Stimulated activated CD4-positive, alpha-beta T cell treated with anti-CD3 and anti-CD28 coated beads, TNF-alpha, amount 100 ng/mL, for 24 hours (primary cell): ENCODE results near the gene MTRF1.
A peak's percentile ranks its signal among the peaks of the same experiment; 100 is the strongest.

ENCODE experiments used
- DNase-seq, 3 experiments: peaks; one replicate each; pipeline ENCODE4 v3.0.0-alpha.2; 2020; ENCODE audit warnings: low read depth in 3 of 3

Gene MTRF1, protein sequence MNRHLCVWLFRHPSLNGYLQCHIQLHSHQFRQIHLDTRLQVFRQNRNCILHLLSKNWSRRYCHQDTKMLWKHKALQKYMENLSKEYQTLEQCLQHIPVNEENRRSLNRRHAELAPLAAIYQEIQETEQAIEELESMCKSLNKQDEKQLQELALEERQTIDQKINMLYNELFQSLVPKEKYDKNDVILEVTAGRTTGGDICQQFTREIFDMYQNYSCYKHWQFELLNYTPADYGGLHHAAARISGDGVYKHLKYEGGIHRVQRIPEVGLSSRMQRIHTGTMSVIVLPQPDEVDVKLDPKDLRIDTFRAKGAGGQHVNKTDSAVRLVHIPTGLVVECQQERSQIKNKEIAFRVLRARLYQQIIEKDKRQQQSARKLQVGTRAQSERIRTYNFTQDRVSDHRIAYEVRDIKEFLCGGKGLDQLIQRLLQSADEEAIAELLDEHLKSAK

DNA sequence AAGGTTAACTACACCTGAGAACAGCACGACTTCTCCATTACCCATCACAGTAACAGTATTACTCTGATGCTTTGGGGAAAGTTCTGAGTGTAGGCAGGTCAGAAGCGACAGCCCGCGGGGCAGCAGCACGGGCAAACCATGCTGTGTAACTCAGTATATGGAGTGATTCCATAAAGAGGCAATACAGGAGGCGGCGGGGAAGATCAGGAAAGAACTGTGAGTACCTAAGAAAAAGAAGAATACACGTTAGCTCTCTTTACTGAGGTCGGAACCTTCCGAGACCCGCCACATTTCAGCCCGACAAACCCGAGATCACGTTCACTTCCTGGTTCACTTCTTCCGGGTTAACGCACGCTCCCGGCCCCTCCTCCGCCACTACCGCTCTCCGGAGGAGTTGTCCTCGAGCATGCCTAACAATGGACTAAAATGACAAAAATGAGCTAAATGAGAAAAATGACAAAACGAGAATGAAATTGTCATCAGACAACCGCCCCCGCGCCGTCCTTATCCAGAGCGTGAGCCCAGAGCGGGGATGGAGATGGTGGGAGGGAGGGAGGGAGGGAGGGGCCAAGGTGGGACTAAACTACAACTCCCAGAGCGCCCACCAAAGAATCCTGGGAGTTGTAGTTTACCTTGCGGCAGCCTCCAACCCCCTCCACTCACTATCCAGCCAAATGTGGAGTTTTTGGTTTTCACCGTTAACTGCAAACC, at the start of gene MTRF1:
Gene MTRF1, minus strand, starts transcription at position 316 of the 711 bp plus-strand sequence. CDS start 2,669 bp downstream, outside the sequence.
- DNase-seq = peak; percentile 63 to 76 (median 73)

DNA sequence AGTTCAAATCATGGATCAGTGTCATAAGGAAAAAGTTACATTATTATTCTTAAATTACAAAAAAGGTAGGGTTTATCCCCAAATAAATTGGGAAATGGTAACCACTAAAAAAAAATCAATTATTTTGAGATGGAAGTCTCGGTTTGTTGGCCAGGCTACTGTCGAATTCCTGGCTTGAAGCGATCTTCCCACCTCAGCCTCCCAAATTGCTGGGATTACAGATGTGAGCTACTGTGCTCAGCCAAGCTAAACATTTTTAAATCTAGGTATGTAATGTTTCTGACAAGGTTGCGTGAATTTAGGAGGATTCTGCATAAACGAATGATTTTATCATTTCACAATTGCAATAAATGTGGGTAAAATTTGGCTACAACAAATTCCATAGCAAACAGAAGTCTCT, 49.7 kb upstream of the MTRF1 start:
- no peak for DNase-seq

DNA sequence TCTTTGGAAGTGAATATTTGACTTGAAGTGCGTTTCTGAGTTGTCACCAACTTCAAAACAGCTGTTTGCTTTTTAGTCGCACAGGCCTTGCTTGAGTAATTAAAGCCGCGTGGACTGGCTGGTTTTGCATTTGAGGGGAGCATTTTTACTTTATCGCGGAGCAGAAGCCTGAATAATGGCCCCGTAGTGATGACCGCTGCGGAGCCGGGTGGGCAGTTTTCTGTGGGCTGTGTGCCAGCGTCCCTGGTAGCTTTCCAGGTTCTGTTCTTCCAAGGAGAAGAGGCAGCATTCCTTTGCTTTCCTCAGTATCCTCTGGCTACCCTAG, 48.8 kb upstream of the MTRF1 start:
- DNase-seq = no peak

DNA sequence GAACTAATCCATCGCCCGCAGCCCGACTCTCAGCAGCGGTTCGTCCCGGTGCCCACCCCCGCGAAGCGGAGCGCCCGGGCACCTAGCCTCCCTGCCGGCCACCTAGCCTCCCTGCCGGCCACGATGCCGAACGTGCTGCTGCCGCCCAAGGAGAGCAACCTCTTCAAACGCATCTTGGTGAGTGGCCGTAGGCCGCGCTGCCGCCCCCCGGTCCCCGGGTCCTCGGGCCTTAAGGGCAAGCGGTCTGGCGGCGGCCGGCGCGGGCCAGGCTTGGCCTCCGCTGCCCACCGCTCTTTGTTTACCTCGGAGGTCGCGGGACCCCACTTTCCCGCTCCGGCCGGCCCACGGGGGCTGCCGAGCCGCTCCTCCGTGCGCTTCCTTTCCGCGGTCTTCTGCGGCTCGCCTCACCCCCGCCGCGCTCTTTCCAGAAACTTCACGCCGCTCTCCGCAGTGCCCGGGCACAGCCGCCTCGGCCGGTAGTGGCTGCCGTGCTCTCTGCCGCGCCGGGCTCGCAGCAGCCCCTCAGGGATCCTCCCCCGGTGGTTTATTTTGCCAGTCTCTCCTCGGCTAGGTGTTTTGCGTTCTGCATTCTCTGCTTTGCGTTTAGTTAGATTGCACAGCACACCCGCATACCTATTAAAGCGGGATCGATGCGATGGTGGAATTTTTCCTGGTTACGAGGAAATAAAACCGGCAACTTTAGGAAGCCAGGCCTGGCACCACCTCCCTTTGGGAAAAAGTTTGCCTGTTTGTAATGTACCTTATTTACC, 48.2 kb upstream of the MTRF1 start:
- DNase-seq = peak in 1 of 3 experiments; percentile 45

DNA sequence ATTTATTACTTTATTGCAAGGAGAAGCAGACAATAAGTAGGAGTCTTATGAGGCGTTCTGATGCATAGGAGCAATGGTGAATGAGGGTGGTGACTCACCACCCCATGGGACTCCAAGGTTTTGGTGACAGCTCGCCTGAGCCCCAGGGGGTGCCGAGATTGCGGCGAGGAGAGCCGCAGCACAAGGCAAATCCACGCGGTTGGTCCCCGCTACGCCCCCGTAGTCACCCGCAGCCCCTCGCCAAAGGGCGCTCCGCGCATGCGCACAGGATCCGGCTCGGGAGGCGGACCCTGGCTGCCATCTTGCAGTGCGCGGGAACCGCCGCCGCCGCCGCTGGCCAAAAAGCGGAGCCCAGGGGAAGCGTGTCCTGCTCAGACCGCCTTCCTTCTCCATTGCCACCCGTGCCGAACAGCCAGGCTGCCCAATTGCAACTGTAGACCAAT, 47.6 kb upstream of the MTRF1 start, which contains the start of gene NAA16:
Gene NAA16, plus strand, starts transcription at position 305 of the 443 bp plus-strand sequence. CDS start 262 bp downstream, outside the sequence.
- peak; percentile 92 to 96 (median 96) for DNase-seq

DNA sequence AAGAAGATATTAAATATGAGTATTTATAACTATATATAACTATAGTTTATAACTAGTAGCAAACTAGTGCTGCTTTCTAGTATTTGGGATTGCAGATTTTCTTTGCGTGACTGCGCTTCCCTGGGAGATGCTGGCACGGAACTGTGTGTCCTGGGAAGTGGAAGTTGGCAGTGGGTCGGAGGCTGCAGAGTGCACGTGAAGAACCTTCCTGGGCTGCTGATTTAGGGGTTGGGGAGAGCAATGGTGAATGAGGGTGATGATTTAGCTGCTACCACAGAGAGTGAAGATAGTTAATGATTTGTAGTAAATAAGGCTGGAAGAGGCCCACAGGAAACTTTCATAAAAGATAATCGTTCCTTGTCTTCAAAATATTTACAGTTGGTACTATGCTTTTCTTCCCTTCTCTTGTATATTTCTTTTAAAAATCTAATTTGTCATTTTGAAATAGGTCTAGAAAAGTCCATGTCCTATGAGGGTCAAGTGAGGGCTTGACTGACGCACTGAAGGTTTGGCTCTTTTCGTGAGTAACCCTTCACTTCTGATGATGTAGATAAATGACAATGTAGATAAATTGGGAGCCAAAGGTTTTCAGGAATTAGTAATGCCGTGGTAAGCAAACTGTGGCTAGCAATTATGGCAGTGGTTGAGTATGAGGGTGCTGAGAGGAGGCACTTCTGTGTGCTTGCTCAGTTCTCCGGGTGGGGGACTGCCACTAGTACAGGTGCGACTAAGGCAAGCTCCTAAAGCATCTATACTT, 44.7 kb upstream of the MTRF1 start:
- no peak for DNase-seq

DNA sequence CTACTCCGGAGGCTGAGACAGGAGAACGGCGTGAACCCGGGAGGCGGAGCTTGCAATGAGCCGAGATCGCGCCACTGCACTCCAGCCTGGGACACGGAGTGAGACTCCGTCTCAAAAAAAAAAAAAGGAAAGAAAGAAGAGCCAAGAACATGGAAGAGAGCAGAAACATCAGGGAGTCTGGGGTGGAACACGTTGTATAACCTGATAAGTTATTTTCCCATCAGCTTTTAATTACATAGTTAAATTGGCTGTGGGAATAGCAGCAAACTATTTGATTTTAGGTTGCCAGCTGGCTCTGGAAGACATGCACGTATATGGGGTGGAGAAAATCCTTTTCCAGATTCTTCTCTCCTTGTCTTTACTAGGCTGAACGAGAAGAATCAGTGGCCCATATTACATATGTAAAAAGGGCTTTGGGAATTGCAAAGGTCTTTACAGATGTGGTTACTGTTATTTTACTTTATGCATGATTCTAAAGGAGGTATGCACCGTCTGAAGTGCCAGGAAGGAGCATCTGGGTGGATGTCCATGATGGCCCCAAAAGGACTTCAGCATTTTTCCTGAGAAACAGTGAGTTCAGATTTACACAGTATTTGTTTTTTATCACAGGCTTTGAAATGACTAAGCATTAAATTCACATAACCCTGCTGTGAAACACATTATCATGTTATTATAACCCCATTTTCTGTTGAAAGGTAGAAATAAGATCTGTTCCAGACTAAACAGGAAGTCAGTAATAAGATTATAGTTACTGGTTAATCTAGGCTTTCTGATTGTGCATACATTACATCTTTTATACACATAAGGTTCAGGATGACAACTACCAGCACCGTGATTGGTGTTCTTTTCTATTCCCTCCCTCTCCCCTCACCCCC, 43.1 kb upstream of the MTRF1 start:
- no peak for DNase-seq

DNA sequence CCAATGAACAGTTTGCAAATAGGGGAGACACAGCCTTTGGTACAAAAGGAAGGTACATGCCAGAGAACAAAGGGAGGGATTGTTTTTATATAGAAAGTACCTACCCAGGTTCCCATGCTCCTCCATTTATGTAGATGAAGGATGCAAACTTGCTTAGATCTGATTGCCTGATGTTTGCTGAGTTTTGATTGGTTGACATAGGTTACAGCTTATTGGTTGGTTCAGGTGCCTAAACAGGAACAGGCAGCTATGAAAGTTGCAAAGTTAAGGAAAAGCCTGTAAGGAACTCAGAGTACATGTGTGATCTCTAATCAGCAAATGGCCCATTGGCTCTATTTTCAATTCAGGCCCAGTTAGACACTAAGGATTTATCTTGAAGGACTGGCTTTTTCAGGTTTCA, 41.2 kb upstream of the MTRF1 start:
- no peak for DNase-seq

DNA sequence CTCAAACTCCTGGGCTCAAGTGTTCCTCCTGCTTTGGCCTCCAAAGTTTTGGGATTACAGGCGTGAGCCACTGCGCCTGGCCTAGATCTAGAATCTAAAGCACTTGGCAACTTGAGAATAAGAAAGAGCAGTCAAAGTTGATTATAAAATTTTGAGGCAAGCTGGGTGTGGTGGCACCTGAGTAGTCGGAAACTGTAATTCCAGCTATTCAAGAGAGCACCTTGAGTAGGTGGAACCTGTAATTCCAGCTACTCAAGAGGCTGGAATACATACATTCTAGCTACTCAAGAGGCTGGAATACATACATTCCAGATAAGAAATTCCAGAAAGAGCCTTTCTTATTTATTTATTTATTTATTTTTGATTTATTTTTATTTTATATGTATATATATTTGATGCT, 39.4 kb upstream of the MTRF1 start:
- no peak for DNase-seq

DNA sequence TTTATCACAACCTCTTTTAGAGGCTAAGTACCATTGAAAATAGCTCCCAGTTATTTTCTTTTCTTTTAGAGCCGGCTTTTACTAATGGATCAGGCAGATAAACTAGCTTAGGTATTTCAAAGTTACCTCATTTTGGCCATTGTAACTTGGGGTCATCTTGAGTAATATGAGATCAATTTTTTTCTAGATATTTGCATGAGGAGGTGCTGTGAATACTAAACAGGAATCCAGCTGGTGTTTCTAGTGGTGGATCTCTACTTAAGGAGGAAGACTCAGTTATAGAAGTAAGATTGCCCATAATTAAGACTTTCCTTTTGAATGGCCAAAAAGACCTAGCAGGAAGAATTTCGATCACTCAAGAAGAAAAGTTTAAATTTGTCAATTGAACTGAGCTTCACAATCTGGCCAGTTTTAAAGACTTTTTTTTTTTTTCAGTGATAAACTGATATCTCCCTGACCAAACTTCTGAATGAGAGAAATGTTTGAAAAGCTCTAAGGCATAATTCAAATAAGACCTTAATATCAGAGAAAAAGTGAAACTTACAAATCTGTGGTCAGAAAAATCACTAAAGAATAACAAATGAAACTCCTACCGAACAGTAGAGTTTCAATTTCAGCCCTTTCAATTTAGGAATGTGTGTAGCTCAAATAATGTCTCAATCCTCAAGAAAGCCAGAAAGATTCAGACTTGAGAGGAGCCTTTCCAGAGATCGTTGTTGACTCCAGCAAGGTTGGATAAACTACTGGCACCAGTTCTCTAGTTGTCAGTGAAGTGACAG, 36.1 kb upstream of the MTRF1 start:
- no peak for DNase-seq

DNA sequence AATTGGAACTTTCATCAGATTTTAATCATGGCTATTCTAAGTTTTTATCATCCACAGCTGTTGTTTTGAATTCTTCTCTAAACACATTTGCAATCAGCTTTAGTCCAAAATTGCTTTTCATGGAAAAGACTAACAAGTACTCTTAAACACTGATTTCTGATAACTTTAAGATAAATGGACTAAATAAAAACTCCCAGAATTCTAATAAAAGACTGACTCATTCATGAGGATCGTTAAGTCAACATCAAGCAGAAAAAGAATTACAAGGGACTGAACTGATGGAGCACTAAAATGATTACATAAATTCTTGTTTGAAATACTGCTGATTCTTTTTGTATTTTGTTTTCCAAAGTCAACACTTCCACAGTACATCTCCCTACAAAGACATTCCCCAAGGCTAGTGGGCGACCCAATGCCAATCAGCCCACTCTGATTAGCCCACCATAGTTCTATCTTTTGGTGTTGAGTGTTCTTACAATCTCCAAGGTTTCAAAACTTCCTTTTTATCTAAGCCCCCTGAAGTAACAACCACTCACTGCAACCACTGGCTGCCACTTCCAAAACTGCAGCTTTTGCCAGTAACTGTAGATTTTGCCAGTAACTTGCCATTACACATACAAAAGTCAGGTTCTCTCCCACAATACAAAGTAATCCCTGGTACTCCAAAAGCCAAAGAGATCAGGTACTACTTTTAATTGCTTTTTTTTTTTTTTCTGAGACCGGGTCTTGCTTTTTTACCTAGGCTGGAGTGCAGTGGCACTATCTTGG, 33.7 kb upstream of the MTRF1 start:
- no peak for DNase-seq

DNA sequence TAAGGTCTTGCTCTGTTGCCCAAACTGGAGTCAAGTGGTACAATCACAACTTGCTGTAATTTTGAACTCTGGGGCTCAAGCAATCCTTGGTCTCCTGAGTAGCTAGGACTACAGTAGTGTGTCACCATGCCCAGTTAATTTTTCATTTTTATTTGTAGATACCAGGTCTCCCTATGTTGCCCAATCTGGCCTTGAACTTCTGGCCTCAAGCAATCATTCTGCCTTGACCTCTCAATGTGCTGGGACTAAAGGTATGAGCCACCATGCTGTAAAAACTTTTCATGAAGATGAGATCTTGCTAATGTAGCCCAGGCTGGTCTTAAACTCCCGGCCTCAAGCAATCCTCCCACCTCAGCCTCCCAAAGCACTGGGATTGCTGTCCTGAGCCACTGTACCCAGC, 32.6 kb upstream of the MTRF1 start:
- no peak for DNase-seq

DNA sequence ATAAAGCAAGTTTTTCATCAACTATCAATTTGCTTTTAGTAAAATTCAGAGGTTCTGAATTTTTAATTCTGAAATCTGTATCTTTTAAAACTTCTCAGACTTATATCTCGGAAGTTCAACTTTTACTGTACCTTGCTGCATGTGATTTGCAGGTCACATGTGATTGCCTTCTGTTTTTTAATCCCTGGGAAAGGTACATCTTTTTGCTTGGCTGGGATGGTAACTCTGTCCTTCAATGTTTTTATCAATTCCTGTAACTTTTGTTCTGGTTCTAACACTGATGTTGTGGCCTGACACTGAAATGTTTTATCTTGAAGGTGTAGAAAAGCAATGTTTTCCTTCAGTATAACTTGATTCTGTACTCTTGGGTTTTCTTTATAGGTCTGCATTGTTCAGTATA, 31.5 kb upstream of the MTRF1 start:
- DNase-seq = no peak

DNA sequence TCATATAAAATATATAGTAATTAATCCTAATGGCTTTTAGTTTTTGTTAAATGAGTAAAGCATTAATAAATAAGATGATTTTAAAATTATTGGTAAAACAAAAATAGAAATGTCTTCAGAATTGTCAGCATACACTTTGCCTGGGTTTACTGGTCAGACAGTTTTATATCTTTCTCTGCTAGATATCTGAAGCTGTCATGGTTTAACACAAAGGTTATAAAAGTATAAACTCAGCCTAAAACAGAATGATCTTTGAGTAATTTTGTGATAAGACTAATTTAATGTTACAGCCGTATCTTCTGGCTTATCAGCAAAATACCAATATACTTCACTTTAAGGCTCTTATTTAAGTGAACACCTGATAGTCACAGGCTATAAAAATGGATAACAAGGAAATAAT, 29.9 kb upstream of the MTRF1 start:
- DNase-seq = no peak

DNA sequence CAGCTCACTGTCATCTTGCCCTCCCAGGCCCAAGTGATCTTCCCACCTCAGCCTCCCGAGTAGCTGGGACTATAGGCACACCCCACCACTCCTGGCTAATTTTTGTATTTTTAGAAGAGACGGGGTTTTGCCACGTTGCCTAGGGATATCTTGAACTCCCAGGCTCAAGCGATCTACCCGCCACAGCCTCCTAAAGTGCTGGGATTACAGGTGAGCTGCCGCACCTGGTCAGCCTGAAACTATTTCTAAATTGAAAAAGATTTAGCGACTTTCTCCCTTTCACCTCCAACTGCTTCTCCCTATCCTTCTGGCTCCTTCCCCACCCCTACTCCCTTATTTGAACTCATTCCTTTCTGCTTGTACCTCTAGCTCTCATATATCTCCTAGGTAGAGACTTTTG, 27.9 kb upstream of the MTRF1 start:
- DNase-seq = no peak

DNA sequence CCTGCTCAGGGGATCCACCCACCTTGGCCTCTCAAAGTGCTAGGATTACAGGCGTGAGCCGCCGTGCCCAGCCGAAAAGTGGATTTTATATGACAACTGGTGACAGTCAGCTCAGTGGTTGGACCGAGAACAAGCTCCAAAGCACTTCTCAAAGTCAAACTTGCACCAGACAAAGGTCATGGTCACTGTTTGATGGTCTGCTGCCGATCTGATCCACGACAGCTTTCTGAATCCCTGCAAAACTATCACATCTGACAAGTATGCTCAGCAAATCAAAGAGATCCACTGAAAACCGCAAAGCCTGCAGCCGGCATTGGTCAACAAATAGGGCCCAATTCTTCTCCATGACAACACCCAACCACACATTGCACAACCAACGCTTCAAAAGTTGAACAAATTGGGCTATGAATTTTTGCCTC, 26.1 kb upstream of the MTRF1 start:
- no peak for DNase-seq

DNA sequence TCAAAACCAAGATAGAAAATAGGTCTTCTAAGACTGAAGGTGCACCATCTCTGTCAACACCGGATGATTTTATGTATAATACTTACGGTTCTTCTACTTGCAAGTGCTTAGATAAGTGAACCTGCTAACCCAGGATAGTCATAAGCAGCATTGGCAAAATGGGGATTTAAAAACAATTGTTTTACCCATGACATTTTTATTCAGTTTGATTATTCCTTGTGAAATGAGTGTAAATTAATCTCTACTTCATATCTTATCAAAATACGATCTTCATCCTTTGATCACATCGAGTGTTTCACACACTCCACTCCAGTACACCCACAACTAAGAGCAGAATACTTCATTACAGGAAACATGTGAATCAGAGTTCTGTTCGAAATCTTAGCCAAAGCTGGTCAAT, 23.0 kb upstream of the MTRF1 start:
- DNase-seq = no peak

DNA sequence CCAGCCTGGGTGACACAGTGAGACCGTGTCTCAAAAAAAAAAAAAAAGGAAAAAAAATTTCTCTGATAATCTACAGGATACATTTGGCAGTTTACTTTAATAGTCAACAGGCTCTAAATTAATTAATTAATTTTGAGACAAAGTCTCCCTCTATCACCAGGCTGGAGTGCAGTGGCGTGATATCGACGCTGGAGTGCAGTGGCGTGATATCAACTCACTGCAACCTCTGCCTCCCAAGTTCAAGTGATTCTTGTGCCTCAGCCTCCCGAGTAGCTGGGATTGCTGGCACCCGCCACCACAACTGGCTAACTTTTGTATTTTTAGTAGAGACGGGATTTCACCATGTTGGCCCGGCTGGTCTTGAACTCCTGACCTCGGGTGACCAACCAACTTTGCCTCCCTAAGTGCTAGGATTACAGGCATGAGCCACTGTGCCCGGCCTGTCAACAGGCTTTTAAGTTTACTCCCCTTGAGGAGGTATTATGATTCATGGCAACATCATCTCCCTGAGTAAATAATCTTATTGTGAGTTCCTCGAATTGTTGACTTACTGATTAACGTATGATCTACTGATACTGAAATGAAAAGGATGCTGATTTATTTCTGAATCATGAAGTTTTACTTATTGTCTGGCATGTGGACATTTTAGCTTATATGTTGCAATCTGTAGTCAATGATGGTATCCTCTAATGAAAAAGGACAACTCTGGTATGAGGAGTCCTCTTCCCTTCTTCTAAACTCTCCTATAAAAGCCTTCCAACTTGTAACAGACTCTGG, 21.3 kb upstream of the MTRF1 start:
- DNase-seq = no peak
